Liver (tissue), 9 donors: ENCODE measurements around the gene BCL10. TPM values are rescaled to one million over a fixed set of nuclear protein-coding genes. Genes with fewer than 3 reads are reported as not detected.

Source experiments
- DNase-seq: peaks from one replicate; pipeline ENCODE4 v3.0.0-alpha.2; 2017; ENCODE audit warnings: low spot score
- H3K27ac ChIP-seq, 2 donors: one replicate each; pipeline ENCODE4 v1.7.0; 2013; ENCODE audit warnings: inconsistent platforms in 2 of 2, low read length in 2 of 2, control low read depth in 1 of 2, low read depth in 1 of 2, mild to moderate bottlenecking in 1 of 2
- H3K27me3 ChIP-seq, 4 donors: one replicate each; pipeline versions ENCODE4 v1.6.1 to v1.7.0; 2013; ENCODE audit warnings: low read length in 3 of 4, inconsistent platforms in 1 of 4, mild to moderate bottlenecking in 1 of 4, moderate library complexity in 1 of 4; ENCODE audit not compliant: control insufficient read depth in 4 of 4, insufficient read depth in 4 of 4
- H3K36me3 ChIP-seq, 4 donors: one replicate each; pipeline versions ENCODE4 v1.6.1 to v1.7.0; 2013; ENCODE audit warnings: low read length in 3 of 4, mild to moderate bottlenecking in 3 of 4, low read depth in 1 of 4, moderate library complexity in 1 of 4; ENCODE audit not compliant: control insufficient read depth in 4 of 4, insufficient read depth in 3 of 4
- H3K4me1 ChIP-seq, 4 donors: one replicate each; pipeline versions ENCODE4 v1.6.1 to v1.7.0; 2013; ENCODE audit warnings: low read length in 3 of 4, mild to moderate bottlenecking in 3 of 4, moderate library complexity in 1 of 4; ENCODE audit not compliant: control insufficient read depth in 4 of 4, insufficient read depth in 4 of 4
- H3K4me3 ChIP-seq, 3 donors: one replicate each; pipeline versions ENCODE4 v1.6.1 to v1.7.0; 2013; ENCODE audit warnings: low read length in 3 of 3, control low read depth in 1 of 3, low read depth in 1 of 3, mild to moderate bottlenecking in 1 of 3
- H3K9ac ChIP-seq, 2 donors: one replicate each; pipeline ENCODE4 v1.7.0; 2013; ENCODE audit warnings: low read length in 2 of 2, mild to moderate bottlenecking in 2 of 2, moderate library complexity in 2 of 2, control low read depth in 1 of 2, low read depth in 1 of 2
- H3K9me3 ChIP-seq, 4 donors: one replicate each; pipeline versions ENCODE4 v1.6.1 to v1.7.0; 2013; ENCODE audit warnings: low read length in 3 of 4; ENCODE audit not compliant: control insufficient read depth in 4 of 4
- ATF3 ChIP-seq: IDR thresholded peaks from 2 replicates; pipeline ENCODE4 v1.6.1; 2016; ENCODE audit warnings: antibody characterized with exemption
- CTCF ChIP-seq: fragments of 150-350 bp; IDR thresholded peaks from 2 replicates; pipeline ENCODE4 v1.5.1; 2017; ENCODE audit warnings: improper control_type of control experiment, low read depth, low read length; ENCODE audit not compliant: missing input control
- EGR1 ChIP-seq, 2 donors: IDR thresholded peaks; 2 replicates each; pipeline ENCODE4 v1.6.1; 2016 to 2018; ENCODE audit warnings: antibody characterized with exemption in 2 of 2, low read depth in 2 of 2
- FOXA1 ChIP-seq: IDR thresholded peaks from 2 replicates; pipeline ENCODE4 v1.6.1; 2016; ENCODE audit warnings: antibody characterized with exemption
- GABPA ChIP-seq, 2 donors: IDR thresholded peaks in 1 of 2; conservative IDR thresholded peaks in 1 of 2; 2 replicates each; pipeline ENCODE4 v1.6.1; 2016; ENCODE audit warnings: antibody characterized with exemption in 2 of 2, mild to moderate bottlenecking in 1 of 2, moderate library complexity in 1 of 2
- HNF4A ChIP-seq, 2 donors: conservative IDR thresholded peaks; 2 replicates each; pipeline ENCODE4 v1.6.1; 2016; ENCODE audit warnings: antibody characterized with exemption in 2 of 2, mild to moderate bottlenecking in 2 of 2
- HNF4G ChIP-seq: IDR thresholded peaks from 2 replicates; pipeline ENCODE4 v1.6.1; 2016; ENCODE audit warnings: antibody characterized with exemption
- JUND ChIP-seq, 2 donors: IDR thresholded peaks; 2 replicates each; pipeline ENCODE4 v1.6.1; 2016; ENCODE audit warnings: antibody characterized with exemption in 2 of 2
- MAX ChIP-seq: IDR thresholded peaks from 2 replicates; pipeline ENCODE4 v1.6.1; 2016; ENCODE audit warnings: antibody characterized with exemption
- NR2F2 ChIP-seq: IDR thresholded peaks from 2 replicates; pipeline ENCODE4 v1.6.1; 2016; ENCODE audit warnings: antibody characterized with exemption
- RAD21 ChIP-seq, 2 donors: IDR thresholded peaks; 2 replicates each; pipeline ENCODE4 v1.6.1; 2016; ENCODE audit warnings: antibody characterized with exemption in 2 of 2, mild to moderate bottlenecking in 2 of 2
- REST ChIP-seq: IDR thresholded peaks from 2 replicates; pipeline ENCODE4 v1.6.1; 2016; ENCODE audit warnings: antibody characterized with exemption, mild to moderate bottlenecking
- RXRA ChIP-seq, 2 donors: IDR thresholded peaks; 2 replicates each; pipeline ENCODE4 v1.6.1; 2017 to 2018; ENCODE audit warnings: antibody characterized with exemption in 2 of 2, mild to moderate bottlenecking in 1 of 2
- SP1 ChIP-seq: IDR thresholded peaks from 2 replicates; pipeline ENCODE4 v1.6.1; 2018; ENCODE audit warnings: antibody characterized with exemption, mild to moderate bottlenecking
- TAF1 ChIP-seq: conservative IDR thresholded peaks from 2 replicates; pipeline ENCODE4 v1.6.1; 2016; ENCODE audit warnings: antibody characterized with exemption, mild to moderate bottlenecking
- YY1 ChIP-seq: IDR thresholded peaks from 2 replicates; pipeline ENCODE4 v1.6.1; 2016; ENCODE audit warnings: antibody characterized with exemption, mild to moderate bottlenecking
- ZBTB33 ChIP-seq: IDR thresholded peaks from 2 replicates; pipeline ENCODE4 v1.6.1; 2016; ENCODE audit warnings: antibody characterized with exemption
- WGBS: extraction: QIAGEN DNeasy Blood & Tissue Kit; methylation state at CpG from one replicate; pipeline ENCODE4 v1.1.7; 2013; 5-methylcytosine and 5-hydroxymethylcytosine counted together
- polyA plus RNA-seq, 2 donors: library from polyadenylated mRNA; stranded (reverse) in 1 of 2; unstranded in 1 of 2; fragments of 200-250 nt in 1 of 2; fragments of >200 nt in 1 of 2; fragmentation: Nextera tagmentation in 1 of 2; extraction: Ambion mirVana in 1 of 2; gene quantifications; one replicate each; pipeline versions ENCODE4 v1.2.1 to v1.2.3, GENCODE V29; 2013 to 2015
- total RNA-seq, 2 donors: library from RNA; depleted of rRNA; stranded (reverse); fragments of >200 nt; gene quantifications; one replicate each; pipeline ENCODE4 v1.2.3, GENCODE V29; 2014
- donor health status: healthy.
- donor health status: healthy.
- donor health status: healthy.
- donor health status: healthy.
- donor health status: healthy.

Gene BCL10
- total and polyA plus RNA-seq, 4 donors, result 3.1 to 8.9 (median 7.5) TPM

- H3K9ac ChIP-seq, result no peak overlapping the region
- TF ChIP-seq NR2F2, result no peak
- no peak for TF ChIP-seq RXRA (IDR thresholded peaks at IDR 0.05)
- no peak for TF ChIP-seq ATF3
- TF ChIP-seq ZBTB33, result no peak
- TF ChIP-seq EGR1 (IDR thresholded peaks at IDR 0.05; ENCODE audit: low read depth in 2 of 2), result no peak
- no peak for TF ChIP-seq GABPA (IDR thresholded peaks at IDR 0.05 in 1 of 2, conservative IDR thresholded peaks at IDR 0.05 in 1 of 2)
- no peak for TF ChIP-seq HNF4G
- no peak for TF ChIP-seq SP1
- no peak for TF ChIP-seq CTCF
- TF ChIP-seq HNF4A (conservative IDR thresholded peaks at IDR 0.05), result no peak
- no peak for TF ChIP-seq MAX
- no peak overlapping the region for H3K27ac ChIP-seq
- no peaks in the 10 kb centered on the region for H3K4me1 ChIP-seq
- H3K36me3 ChIP-seq, result peaks cover 7 to 27% (median 11%) of the 10 kb centered on the region in 4 donors
- WGBS, result 85% methylated on average over 2 of the region's 2 CpGs
- no peak for DNase-seq
- no peaks in the 10 kb centered on the region for H3K9me3 ChIP-seq
- no peaks in the 10 kb centered on the region for H3K27me3 ChIP-seq
- H3K4me3 ChIP-seq, result no peak overlapping the region
Observed at GRCh38 chr1:85320371-85321131, 44.1 kb upstream of the BCL10 start.

GRCh38 chr1:85319931-85320330 lies 43.5 kb upstream of the BCL10 start:
- no peak overlapping the region for H3K27ac ChIP-seq
- WGBS, result 83% methylated on average over 4 of the region's 4 CpGs
- no peak for DNase-seq
- H3K4me3 ChIP-seq, result no peak overlapping the region
- peaks cover 7 to 27% (median 11%) of the 10 kb centered on the region in 4 donors for H3K36me3 ChIP-seq
- no peaks in the 10 kb centered on the region for H3K4me1 ChIP-seq
- no peaks in the 10 kb centered on the region for H3K27me3 ChIP-seq
- no peaks in the 10 kb centered on the region for H3K9me3 ChIP-seq
- no peak overlapping the region for H3K9ac ChIP-seq
- TF ChIP-seq SP1 (no peak), HNF4A (conservative IDR thresholded peaks at IDR 0.05) (no peak), ZBTB33 (no peak), YY1 (no peak), RAD21 (IDR thresholded peaks at IDR 0.05) (no peak), CTCF (no peak), FOXA1 (no peak), HNF4G (no peak), REST (no peak), MAX (no peak), GABPA (IDR thresholded peaks at IDR 0.05 in 1 of 2, conservative IDR thresholded peaks at IDR 0.05 in 1 of 2) (no peak), RXRA (IDR thresholded peaks at IDR 0.05) (no peak), TAF1 (no peak), ATF3 (no peak), NR2F2 (no peak), JUND (IDR thresholded peaks at IDR 0.05) (no peak)
